Naive thymus-derived CD4-positive, alpha-beta T cell (primary cell): Measurements from ENCODE around the gene APOL4. TPM values are rescaled to one million over a fixed set of nuclear protein-coding genes. Genes with fewer than 3 reads are reported as not detected.

Experiments used
- ATAC-seq: fragments of 150-1000 bp; cut with Tn5 transposase; 2 replicates; pipeline ENCODE4 v1.10.0; 2021; ENCODE audit warnings: mild to moderate bottlenecking, moderate library complexity
- CTCF ChIA-PET: fragments of 350-600 bp; sonication (Branson Sonifier 250); formaldehyde crosslinking; loops from one replicate; lab custom pipeline; 2021; ENCODE audit warnings: antibody characterized with exemption; lab: Charles Lee
- POLR2A ChIA-PET: fragments of 350-600 bp; sonication (Branson Sonifier 250); formaldehyde crosslinking; loops from one replicate; lab custom pipeline; 2021; ENCODE audit warnings: antibody characterized with exemption, inconsistent platforms; lab: Charles Lee
- DNase-seq, 9 donors: peaks; one replicate each; pipeline versions ENCODE4 v3.0.0 to v3.0.0-alpha.2; 2020 to 2022; ENCODE audit warnings: mixed read lengths in 1 of 9
- H3K27ac ChIP-seq: one replicate; pipeline ENCODE4 v1.7.0; 2013; ENCODE audit warnings: mild to moderate bottlenecking, low read depth, low read length, moderate library complexity
- H3K27me3 ChIP-seq, 2 donors: one replicate each; pipeline ENCODE4 v1.7.0; 2013; ENCODE audit warnings: low read length in 2 of 2, mild to moderate bottlenecking in 2 of 2, moderate library complexity in 2 of 2; ENCODE audit not compliant: control insufficient read depth in 2 of 2, insufficient read depth in 2 of 2
- H3K36me3 ChIP-seq, 3 experiments: 1 replicate in 2 of 3; 2 replicates in 1 of 3; pipeline ENCODE4 v1.7.0; 2013; ENCODE audit warnings: low read length in 3 of 3, mild to moderate bottlenecking in 3 of 3, moderate library complexity in 1 of 3; ENCODE audit not compliant: insufficient read depth in 3 of 3, control insufficient read depth in 2 of 3
- H3K4me1 ChIP-seq, 2 donors: one replicate each; pipeline ENCODE4 v1.7.0; 2013; ENCODE audit warnings: low read length in 2 of 2, mild to moderate bottlenecking in 2 of 2, moderate library complexity in 1 of 2; ENCODE audit not compliant: control insufficient read depth in 2 of 2, insufficient read depth in 2 of 2
- H3K4me3 ChIP-seq: 2 replicates; pipeline ENCODE4 v1.7.0; 2013; ENCODE audit warnings: mild to moderate bottlenecking, low read length
- H3K9me3 ChIP-seq, 3 experiments: 1 replicate in 2 of 3; 2 replicates in 1 of 3; pipeline ENCODE4 v1.7.0; 2013; ENCODE audit warnings: low read length in 3 of 3; ENCODE audit not compliant: control insufficient read depth in 2 of 3
- H3K27ac Mint-ChIP-seq, 9 donors: one replicate each; pipeline ENCODE4 v1.8.0; 2020 to 2022; ENCODE audit warnings: mixed read lengths in 9 of 9, mild to moderate bottlenecking in 8 of 9, moderate library complexity in 5 of 9, inconsistent platforms in 2 of 9
- H3K27me3 Mint-ChIP-seq, 5 donors: one replicate each; pipeline ENCODE4 v1.8.0; 2021 to 2022; ENCODE audit warnings: mixed read lengths in 5 of 5, mild to moderate bottlenecking in 1 of 5
- H3K36me3 Mint-ChIP-seq, 5 donors: one replicate each; pipeline ENCODE4 v1.8.0; 2020 to 2022; ENCODE audit warnings: mixed read lengths in 5 of 5, mild to moderate bottlenecking in 3 of 5, inconsistent platforms in 1 of 5
- H3K4me1 Mint-ChIP-seq, 7 donors: one replicate each; pipeline ENCODE4 v1.8.0; 2020 to 2022; ENCODE audit warnings: mixed read lengths in 7 of 7, mild to moderate bottlenecking in 3 of 7, inconsistent platforms in 1 of 7
- H3K4me3 Mint-ChIP-seq, 10 donors: one replicate each; pipeline ENCODE4 v1.8.0; 2020 to 2022; ENCODE audit warnings: mild to moderate bottlenecking in 10 of 10, mixed read lengths in 10 of 10, moderate library complexity in 6 of 10, inconsistent platforms in 2 of 10
- H3K9me3 Mint-ChIP-seq, 11 donors: one replicate each; pipeline ENCODE4 v1.8.0; 2020 to 2022; ENCODE audit warnings: mixed read lengths in 11 of 11, mild to moderate bottlenecking in 4 of 11, inconsistent platforms in 1 of 11, moderate library complexity in 1 of 11
- intact Hi-C, 2 donors: fragments of 100-400 bp; cut with micrococcal nuclease; formaldehyde crosslinking; loops; one replicate each; pipeline ENCODE4 v1.15.1; 2023
- polyA plus RNA-seq, 2 donors: library from polyadenylated mRNA; unstranded; fragments of 300-500 nt; fragmentation: Illumina TruSeq; gene quantifications; one replicate each; pipeline ENCODE4 v1.2.3, GENCODE V29; 2021
- total RNA-seq, 6 experiments: library from RNA in 5 of 6; stranded (reverse) in 5 of 6; gene quantifications; 1 replicate in 5 of 6; 2 replicates in 1 of 6; pipeline ENCODE4 v1.2.3 and lab custom pipeline; 2021 to 2026

Gene APOL4
- total and polyA plus RNA-seq, 7 experiments from 2014 or later, result 1.2 TPM; not detected in 6

DNA sequence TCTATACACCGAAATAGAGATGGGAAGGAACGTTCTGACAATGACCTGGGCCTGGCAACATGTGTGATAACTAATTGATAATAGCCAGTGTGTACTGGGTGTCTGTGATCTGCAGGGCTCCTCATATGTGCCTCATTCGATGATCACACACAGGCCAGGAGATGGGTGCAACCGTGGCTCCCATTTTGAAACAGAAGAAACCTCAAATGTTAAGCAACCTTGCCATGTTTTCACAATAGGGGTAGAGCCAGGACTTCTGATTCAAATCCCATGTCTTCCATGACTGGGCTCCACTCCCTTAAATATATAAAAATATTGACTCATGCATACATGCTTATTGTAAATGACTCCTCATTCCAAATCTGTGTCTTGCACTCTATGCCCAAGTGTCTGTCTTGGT is 52.2 kb downstream of the APOL4 start:
- H3K4me1 ChIP-seq, result peaks cover 40 to 43% of the 10 kb centered on the region in 2 donors
- no peaks in the 10 kb centered on the region for H3K27me3 ChIP-seq
- Mint-ChIP-seq H3K4me3 (peak overlapping the region in 1 of 10 donors; percentile 63), H3K36me3 (peaks cover 13 to 56% (median 48%) of the 10 kb centered on the region in 5 donors), H3K27me3 (no peaks in the 10 kb centered on the region), H3K27ac (peak overlapping the region in 8 of 9 donors; percentile 8 to 48 (median 20)), H3K4me1 (peaks cover 31 to 75% (median 67%) of the 10 kb centered on the region in 7 donors), H3K9me3 (peaks cover 0 to 8% (median 4%) of the 10 kb centered on the region in 11 donors)
- no peak overlapping the region for H3K27ac ChIP-seq
- CTCF ChIA-PET, result interaction anchor here (1.2 kb wide), 1 partner anchor 29 kb away, joined by 4 read pairs; no protein-coding TSS in a partner anchor
- H3K4me3 ChIP-seq, result no peak overlapping the region
- POLR2A ChIA-PET, result no interaction called here
- DNase-seq (no peak), ATAC-seq (peak; percentile 22)
- H3K36me3 ChIP-seq, result peaks cover 20 to 42% (median 35%) of the 10 kb centered on the region in 3 experiments
- intact Hi-C loops, result no loop called here
- H3K9me3 ChIP-seq, result no peaks in the 10 kb centered on the region

GRCh38 chr22:36148411-36148810 is 53.2 kb downstream of the APOL4 start:
- no peaks in the 10 kb centered on the region for H3K9me3 ChIP-seq
- DNase-seq (no peak), ATAC-seq (no peak)
- peaks cover 29 to 35% of the 10 kb centered on the region in 2 donors for H3K4me1 ChIP-seq
- H3K4me3 ChIP-seq, result no peak overlapping the region
- H3K27me3 Mint-ChIP-seq, result no peaks in the 10 kb centered on the region
- peak overlapping the region in 2 of 10 donors; percentile 7 to 43 for H3K4me3 Mint-ChIP-seq
- H3K27ac Mint-ChIP-seq, result peak overlapping the region in 6 of 9 donors; percentile 19 to 84 (median 67)
- H3K9me3 Mint-ChIP-seq, result peaks cover 0 to 8% (median 4%) of the 10 kb centered on the region in 11 donors
- CTCF ChIA-PET, result interaction anchor here (1.2 to 2.2 kb wide), 3 partner anchors 12 to 31 kb away, joined by 3 to 6 read pairs (median 4); partner anchors contain the start of gene APOL3
- POLR2A ChIA-PET, result no interaction called here
- intact Hi-C loops, result no loop called here
- peaks cover 24 to 52% (median 41%) of the 10 kb centered on the region in 3 experiments for H3K36me3 ChIP-seq
- H3K36me3 Mint-ChIP-seq, result peaks cover 13 to 55% (median 42%) of the 10 kb centered on the region in 5 donors
- H3K27me3 ChIP-seq, result no peaks in the 10 kb centered on the region
- peaks cover 24 to 71% (median 59%) of the 10 kb centered on the region in 7 donors for H3K4me1 Mint-ChIP-seq
- no peak overlapping the region for H3K27ac ChIP-seq

- Mint-ChIP-seq H3K9me3 (peaks cover 0 to 8% (median 4%) of the 10 kb centered on the region in 11 donors), H3K27me3 (no peaks in the 10 kb centered on the region), H3K4me1 (peaks cover 19 to 68% (median 56%) of the 10 kb centered on the region in 7 donors), H3K36me3 (peaks cover 16 to 61% (median 39%) of the 10 kb centered on the region in 5 donors), H3K27ac (peak overlapping the region in 7 of 9 donors; percentile 18 to 84 (median 53)), H3K4me3 (no peak overlapping the region)
- ATAC-seq (no peak), DNase-seq (no peak)
- Histone ChIP-seq H3K27ac (no peak overlapping the region), H3K4me1 (peaks cover 18 to 24% of the 10 kb centered on the region in 2 donors), H3K4me3 (no peak overlapping the region), H3K36me3 (peaks cover 23 to 63% (median 49%) of the 10 kb centered on the region in 3 experiments), H3K9me3 (no peaks in the 10 kb centered on the region), H3K27me3 (no peaks in the 10 kb centered on the region)
- ChIA-PET CTCF (interaction anchor here (1.3 to 2.2 kb wide), 2 partner anchors 13 to 32 kb away, joined by 3 to 6 read pairs; partner anchors contain the start of gene APOL3), POLR2A (no interaction called here)
- intact Hi-C loops, result no loop called here
Measured at GRCh38 chr22:36147196-36147791, 54.3 kb downstream of the APOL4 start.

DNA sequence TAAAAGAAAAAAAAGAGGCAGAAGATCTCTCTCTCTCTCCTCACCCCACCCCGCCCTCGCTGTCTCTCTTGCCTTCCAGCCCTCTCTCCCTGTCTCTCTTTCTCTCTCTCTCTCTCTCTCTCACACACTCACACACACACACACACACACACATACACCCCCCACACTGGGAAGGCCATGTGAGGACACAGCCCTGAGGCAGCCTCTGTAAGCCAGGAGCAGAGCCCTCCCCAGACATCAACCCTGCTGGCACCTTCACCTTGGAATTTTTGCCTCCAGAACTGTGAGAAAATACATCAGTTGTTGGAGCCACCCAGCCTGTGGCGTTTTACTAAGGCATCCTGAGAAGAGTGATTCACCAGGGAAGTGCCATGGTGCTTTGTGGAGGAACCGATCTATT is 55.7 kb downstream of the APOL4 start:
- intact Hi-C loops, result loop anchor here (1.0 kb wide), 1 partner anchor 34 kb away; no protein-coding TSS in a partner anchor
- H3K36me3 ChIP-seq, result peaks cover 26 to 77% (median 63%) of the 10 kb centered on the region in 3 experiments
- Mint-ChIP-seq H3K9me3 (peaks cover 0 to 4% (median 0%) of the 10 kb centered on the region in 11 donors), H3K27me3 (no peaks in the 10 kb centered on the region), H3K4me3 (no peak overlapping the region), H3K36me3 (peaks cover 15 to 66% (median 36%) of the 10 kb centered on the region in 5 donors), H3K27ac (peak overlapping the region in 7 of 9 donors; percentile 36 to 84 (median 57)), H3K4me1 (peaks cover 6 to 63% (median 44%) of the 10 kb centered on the region in 7 donors)
- DNase-seq (no peak), ATAC-seq (no peak)
- H3K9me3 ChIP-seq, result no peaks in the 10 kb centered on the region
- H3K4me3 ChIP-seq, result no peak overlapping the region
- POLR2A ChIA-PET, result no interaction called here
- H3K27ac ChIP-seq, result no peak overlapping the region
- CTCF ChIA-PET, result interaction anchor here (6.1 kb wide), 1 partner anchor 34 kb away, joined by 65 read pairs; no protein-coding TSS in a partner anchor
- peaks cover 6 to 12% of the 10 kb centered on the region in 2 donors for H3K4me1 ChIP-seq
- H3K27me3 ChIP-seq, result no peaks in the 10 kb centered on the region

- Mint-ChIP-seq H3K4me3 (no peak overlapping the region), H3K36me3 (peaks cover 16 to 72% (median 38%) of the 10 kb centered on the region in 5 donors), H3K4me1 (peaks cover 4 to 61% (median 36%) of the 10 kb centered on the region in 7 donors), H3K9me3 (peaks cover 0 to 4% (median 0%) of the 10 kb centered on the region in 11 donors), H3K27me3 (no peaks in the 10 kb centered on the region), H3K27ac (peak overlapping the region in 8 of 9 donors; percentile 12 to 84 (median 53))
- intact Hi-C loops, result loop anchor here (1.0 kb wide), 1 partner anchor 35 kb away; no protein-coding TSS in a partner anchor
- Histone ChIP-seq H3K9me3 (no peaks in the 10 kb centered on the region), H3K27ac (peak overlapping the region; percentile 29), H3K4me1 (peaks cover 4 to 5% of the 10 kb centered on the region in 2 donors), H3K36me3 (peaks cover 30 to 86% (median 67%) of the 10 kb centered on the region in 3 experiments), H3K4me3 (no peak overlapping the region), H3K27me3 (no peaks in the 10 kb centered on the region)
- ChIA-PET CTCF (interaction anchor here (0.6 to 6.1 kb wide), 3 partner anchors 18 to 185 kb away, joined by 3 to 65 read pairs (median 3); no protein-coding TSS in a partner anchor), POLR2A (no interaction called here)
- DNase-seq, result peak in 4 of 9 donors; percentile 27 to 45 (median 38)
- ATAC-seq, result peak; percentile 77
Measured at GRCh38 chr22:36144886-36145541, 56.6 kb downstream of the APOL4 start.

DNA sequence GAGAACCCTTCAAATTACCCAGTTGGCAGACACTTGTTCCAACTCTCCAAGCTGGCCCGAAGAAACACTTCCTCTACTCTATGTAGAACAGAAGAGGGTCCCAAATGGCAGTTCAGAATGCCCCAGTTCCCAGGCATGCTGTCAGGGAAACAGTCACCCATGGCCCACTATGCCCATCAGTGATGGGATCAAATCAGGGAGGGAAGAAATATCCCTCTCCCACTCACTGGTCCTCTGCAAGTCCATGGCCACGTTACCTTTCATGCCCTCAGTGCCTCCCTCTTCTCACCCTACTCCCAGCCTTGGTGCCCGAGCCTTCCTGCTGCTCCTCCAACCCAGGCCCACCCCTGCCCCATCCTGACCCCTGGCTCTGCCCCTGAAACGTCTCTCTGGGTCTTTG is 57.7 kb downstream of the APOL4 start:
- ATAC-seq (no peak), DNase-seq (no peak)
- H3K27me3 ChIP-seq, result no peaks in the 10 kb centered on the region
- peaks cover 0 to 4% (median 0%) of the 10 kb centered on the region in 11 donors for H3K9me3 Mint-ChIP-seq
- ChIA-PET POLR2A (no interaction called here), CTCF (interaction anchor here (6.1 kb wide), 1 partner anchor 36 kb away, joined by 65 read pairs; no protein-coding TSS in a partner anchor)
- peaks cover 16 to 72% (median 40%) of the 10 kb centered on the region in 5 donors for H3K36me3 Mint-ChIP-seq
- peak overlapping the region; percentile 26 for H3K27ac ChIP-seq
- no peaks in the 10 kb centered on the region for H3K27me3 Mint-ChIP-seq
- intact Hi-C loops, result no loop called here
- H3K4me1 Mint-ChIP-seq, result peaks cover 2 to 54% (median 28%) of the 10 kb centered on the region in 7 donors
- H3K4me3 Mint-ChIP-seq, result peak overlapping the region in 1 of 10 donors; percentile 43
- H3K4me1 ChIP-seq, result peaks cover 3% of the 10 kb centered on the region in 2 donors
- peak overlapping the region in 7 of 9 donors; percentile 32 to 93 (median 59) for H3K27ac Mint-ChIP-seq
- H3K36me3 ChIP-seq, result peaks cover 30 to 82% (median 56%) of the 10 kb centered on the region in 3 experiments
- H3K4me3 ChIP-seq, result no peak overlapping the region
- no peaks in the 10 kb centered on the region for H3K9me3 ChIP-seq
